ENCODE data around the gene EDDM3A.

DNA sequence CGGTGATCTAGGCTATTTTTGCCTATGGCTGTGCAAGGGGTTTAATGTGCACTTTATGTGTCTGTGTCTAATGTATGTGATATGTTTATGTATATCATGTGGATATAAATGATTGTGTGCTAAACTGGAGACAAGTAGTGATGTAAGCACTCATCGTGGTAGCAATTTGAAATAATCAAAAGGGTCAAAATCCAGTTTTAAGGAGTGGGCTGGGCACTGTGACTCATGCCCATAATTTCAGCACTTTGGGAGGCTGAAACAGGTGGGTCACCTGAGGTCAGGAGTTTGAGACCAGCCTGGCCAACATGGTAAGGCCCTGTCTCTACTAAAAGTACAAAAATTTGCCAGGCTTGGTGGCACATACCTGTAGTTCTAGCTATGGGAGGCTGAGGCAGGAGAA, 2.8 kb downstream of the EDDM3A start:
- TF ChIP-seq, protein P1, sequence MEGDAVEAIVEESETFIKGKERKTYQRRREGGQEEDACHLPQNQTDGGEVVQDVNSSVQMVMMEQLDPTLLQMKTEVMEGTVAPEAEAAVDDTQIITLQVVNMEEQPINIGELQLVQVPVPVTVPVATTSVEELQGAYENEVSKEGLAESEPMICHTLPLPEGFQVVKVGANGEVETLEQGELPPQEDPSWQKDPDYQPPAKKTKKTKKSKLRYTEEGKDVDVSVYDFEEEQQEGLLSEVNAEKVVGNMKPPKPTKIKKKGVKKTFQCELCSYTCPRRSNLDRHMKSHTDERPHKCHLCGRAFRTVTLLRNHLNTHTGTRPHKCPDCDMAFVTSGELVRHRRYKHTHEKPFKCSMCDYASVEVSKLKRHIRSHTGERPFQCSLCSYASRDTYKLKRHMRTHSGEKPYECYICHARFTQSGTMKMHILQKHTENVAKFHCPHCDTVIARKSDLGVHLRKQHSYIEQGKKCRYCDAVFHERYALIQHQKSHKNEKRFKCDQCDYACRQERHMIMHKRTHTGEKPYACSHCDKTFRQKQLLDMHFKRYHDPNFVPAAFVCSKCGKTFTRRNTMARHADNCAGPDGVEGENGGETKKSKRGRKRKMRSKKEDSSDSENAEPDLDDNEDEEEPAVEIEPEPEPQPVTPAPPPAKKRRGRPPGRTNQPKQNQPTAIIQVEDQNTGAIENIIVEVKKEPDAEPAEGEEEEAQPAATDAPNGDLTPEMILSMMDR (IDR thresholded peaks at IDR 0.05; ENCODE audit: poor library complexity): no peak
- no peak for TF ChIP-seq EZH2phosphoT487 (IDR thresholded peaks at IDR 0.05; ENCODE audit: low read depth, severe bottlenecking, unreplicated experiment)

All from hepatocyte (in vitro differentiated cells).